Measurements from ENCODE around the gene ABTB2.

DNA sequence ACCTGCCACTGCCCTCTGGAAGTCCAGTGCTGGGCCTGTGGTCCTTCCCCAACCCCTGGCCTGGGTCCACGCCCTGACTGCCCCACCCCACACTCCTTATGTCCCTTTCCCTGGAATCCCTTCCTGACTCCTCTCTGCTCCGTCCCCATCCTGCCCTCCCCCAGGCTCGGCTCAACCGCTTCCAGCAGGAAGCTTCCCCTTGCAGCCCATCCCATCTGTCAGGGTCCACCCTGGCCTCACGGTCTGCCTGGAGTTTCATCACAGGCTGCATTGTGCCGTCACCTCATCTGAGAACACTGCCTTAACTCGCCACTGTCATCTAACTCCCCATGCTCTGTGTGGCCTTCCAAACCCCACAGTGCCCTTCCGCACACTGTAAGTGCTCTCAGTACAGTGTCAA, 188.1 kb downstream of the ABTB2 start:
- TF ChIP-seq, protein P1, sequence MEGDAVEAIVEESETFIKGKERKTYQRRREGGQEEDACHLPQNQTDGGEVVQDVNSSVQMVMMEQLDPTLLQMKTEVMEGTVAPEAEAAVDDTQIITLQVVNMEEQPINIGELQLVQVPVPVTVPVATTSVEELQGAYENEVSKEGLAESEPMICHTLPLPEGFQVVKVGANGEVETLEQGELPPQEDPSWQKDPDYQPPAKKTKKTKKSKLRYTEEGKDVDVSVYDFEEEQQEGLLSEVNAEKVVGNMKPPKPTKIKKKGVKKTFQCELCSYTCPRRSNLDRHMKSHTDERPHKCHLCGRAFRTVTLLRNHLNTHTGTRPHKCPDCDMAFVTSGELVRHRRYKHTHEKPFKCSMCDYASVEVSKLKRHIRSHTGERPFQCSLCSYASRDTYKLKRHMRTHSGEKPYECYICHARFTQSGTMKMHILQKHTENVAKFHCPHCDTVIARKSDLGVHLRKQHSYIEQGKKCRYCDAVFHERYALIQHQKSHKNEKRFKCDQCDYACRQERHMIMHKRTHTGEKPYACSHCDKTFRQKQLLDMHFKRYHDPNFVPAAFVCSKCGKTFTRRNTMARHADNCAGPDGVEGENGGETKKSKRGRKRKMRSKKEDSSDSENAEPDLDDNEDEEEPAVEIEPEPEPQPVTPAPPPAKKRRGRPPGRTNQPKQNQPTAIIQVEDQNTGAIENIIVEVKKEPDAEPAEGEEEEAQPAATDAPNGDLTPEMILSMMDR (IDR thresholded peaks at IDR 0.05), result no peak
- TF ChIP-seq POLR2A (IDR thresholded peaks at IDR 0.05), result no peak
